Umbilical cord (tissue), 2 donors: ENCODE data around the gene NUP93. TPM values are rescaled to one million over a fixed set of nuclear protein-coding genes. Genes with fewer than 3 reads are reported as not detected.
"Not testable (repeated sequence)": the region's sequence is repeated elsewhere in the genome, so short reads cannot be mapped to it uniquely, and the experiment has no call there.

Experiments
- DNase-seq: peaks from one replicate; pipeline ENCODE4 v3.0.0-alpha.2; 2015; ENCODE audit warnings: low spot score
- total RNA-seq: library from RNA; depleted of rRNA; stranded (reverse); fragments of >200 nt; gene quantifications from one replicate; pipeline ENCODE4 v1.2.3, GENCODE V29; 2014; ENCODE audit warnings: low replicate concordance; ENCODE audit not compliant: insufficient read depth

The NUP93 gene
- total RNA-seq, 1 donor from 2014 or later, result 29.9 TPM

DNA sequence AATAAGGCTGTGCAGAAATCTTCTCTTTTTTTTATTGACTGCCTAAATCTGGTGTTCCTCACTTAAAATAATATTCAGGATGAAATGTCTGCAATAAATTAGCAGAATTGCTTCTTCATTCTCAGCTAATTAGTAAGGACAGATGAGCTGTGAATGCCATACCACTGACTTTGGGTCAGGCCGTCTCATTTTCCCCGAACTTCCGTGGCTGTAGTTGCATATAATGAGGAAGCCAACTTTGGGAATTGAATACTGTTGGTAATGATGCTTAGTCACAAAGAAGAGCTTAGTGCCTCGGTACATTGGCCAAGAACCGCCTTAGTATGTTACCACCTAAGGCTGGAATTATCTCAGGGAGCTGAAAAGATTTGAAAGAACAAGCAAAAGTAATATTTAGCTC lies 47.6 kb downstream of the NUP93 start:
- no peak for DNase-seq

DNA sequence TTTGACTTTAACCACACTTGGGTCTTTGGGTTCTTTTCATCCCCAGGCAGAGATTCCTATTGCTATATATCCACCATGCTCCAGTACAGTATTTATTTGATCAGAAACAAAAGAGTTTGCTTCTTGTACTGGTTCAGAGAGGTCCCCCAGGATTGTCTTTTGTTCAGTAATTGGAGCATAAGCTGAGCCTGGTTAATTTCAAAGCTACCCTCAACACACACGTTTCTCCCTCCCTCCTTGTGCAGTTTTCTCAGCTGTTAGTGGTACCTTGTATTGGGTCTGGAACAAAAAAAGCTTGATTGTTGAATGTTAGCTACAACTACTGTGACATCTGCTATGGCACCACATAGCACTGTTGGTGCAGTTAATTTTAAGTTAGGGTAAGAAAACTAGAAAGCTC lies 50.0 kb downstream of the NUP93 start:
- DNase-seq, result no peak

DNA sequence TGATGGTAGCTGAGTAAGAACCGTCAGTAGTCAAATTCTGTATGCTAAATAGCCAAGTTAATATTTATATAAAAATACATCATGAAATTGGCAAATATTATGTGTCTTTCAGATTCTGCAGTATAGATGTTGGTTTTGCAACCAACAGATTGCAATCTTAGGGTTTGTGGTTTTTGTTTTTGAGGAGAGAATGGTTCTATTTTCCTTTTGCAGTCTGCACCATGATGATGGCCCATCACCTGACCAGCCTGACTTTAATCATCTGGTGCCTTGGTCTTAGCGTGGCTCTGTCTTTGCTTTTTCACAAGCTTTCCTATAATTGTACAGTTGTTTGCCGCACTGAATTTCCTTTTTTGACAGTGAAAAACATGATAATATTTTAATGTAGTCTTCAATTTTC lies 50.7 kb downstream of the NUP93 start:
- DNase-seq, result no peak

DNA sequence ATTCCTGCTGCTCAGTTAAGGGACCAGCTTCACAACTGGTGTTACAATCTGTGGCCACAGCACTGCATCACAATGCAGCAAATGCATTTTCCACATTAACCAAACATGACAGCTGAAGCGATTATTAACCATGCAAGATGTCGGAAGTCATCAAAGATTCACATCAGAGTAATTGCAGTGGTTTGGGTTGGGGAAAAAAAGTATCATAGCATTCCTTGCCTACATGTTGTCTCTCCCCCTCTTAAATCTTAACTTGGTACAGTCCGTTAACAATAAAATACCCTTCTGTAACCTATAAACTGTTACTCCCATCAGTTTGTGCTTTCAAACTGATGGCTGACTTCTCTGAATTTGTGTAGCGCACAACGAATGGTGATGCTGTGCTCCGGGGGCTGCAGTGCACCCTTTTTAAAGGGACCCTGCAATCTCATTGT lies 51.6 kb downstream of the NUP93 start:
- no peak for DNase-seq

DNA sequence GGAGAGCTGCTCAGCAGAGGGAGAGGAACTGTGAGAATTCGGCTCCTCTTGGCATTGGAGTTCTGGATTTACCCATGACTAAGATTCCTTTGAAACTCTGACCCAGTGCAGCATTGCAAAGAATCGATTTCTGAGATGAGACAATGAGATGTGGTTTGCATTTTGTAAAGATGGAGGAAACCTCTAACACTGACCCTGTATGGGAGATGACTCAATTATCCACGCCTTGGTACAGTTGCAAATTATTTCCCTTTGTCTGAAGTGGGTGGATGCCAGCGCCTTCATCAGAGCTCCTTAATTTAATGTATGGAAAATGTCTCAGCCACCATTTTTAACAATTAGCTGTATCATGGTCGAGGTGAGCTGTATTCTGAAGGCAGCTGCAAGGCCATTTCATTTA lies 53.4 kb downstream of the NUP93 start:
- no peak for DNase-seq

DNA sequence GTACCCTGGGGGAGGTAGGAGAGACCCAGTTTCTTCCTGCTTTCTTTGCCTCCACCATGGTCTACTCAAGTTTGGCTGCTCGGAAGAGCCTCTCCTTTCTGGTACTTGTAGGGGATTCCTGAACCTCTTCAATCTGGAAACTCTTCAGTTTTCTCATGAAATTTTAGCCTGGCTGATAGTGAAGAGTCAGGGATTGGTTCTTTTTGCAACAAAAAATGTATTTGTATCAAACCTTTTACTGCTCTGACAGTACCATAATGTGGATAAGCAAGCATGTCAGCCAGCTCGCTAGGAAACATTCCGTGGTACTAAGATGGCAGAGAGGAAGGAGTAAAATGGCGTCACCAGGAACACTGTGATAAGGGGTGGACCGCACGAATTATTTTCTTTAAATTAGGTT lies 55.4 kb downstream of the NUP93 start:
- no peak for DNase-seq

DNA sequence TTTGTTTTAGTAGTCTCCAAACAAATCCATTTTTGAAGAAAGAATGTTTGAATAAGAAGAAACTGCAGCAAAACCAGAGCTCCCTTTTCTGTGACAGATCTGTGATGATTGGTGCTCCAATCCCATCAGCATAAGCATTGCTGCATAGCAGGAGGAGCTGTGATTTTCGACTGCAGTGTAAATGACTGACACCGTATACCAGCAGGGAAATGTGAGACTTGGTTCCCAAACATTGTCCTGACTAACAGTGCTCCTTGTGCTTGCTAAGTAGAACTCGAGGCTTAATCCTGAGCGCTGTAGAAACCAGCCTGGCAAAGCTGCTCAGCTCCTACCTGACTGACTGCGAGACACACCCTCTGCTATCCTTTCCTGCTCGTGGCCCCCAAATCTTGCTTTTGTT lies 57.2 kb downstream of the NUP93 start:
- no peak for DNase-seq

DNA sequence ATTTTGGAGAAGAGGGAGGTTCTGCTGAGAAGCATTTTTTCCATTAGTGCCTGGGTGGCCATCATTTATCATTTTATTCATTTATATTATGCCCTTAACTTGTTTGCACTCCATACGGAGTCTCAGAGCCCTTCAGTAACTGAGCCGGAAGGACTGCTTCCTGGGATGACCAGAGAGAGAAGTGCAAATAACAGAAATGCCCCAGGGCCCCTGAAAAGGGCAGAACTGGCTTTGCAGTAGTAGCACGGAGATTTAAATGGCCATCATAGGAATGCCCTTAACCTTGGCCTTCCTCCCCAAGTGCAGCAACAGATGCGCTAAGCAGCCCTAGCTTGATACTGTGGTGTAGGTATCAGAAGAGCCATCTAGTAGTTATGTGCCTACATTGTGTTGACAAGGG lies 58.5 kb downstream of the NUP93 start:
- no peak for DNase-seq

DNA sequence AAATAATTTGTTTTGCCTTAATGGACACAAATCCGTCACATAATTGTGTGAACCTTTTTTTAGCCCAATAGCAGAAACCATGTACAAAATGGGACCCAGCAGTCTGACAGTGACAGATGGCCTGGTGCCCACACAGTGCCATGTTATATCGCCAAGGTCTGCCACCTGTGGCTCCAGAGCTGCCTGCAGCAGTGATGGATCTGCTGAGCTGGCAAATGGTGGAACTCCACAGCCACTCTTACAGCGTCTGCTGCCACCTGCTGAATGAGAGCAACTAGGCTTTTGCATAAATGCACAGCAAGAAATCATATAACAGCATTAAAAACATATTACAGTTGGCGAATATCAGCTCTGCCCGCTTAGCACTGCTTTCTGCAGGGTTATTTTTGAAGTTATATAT lies 59.4 kb downstream of the NUP93 start:
- peak; percentile 46 for DNase-seq

DNA sequence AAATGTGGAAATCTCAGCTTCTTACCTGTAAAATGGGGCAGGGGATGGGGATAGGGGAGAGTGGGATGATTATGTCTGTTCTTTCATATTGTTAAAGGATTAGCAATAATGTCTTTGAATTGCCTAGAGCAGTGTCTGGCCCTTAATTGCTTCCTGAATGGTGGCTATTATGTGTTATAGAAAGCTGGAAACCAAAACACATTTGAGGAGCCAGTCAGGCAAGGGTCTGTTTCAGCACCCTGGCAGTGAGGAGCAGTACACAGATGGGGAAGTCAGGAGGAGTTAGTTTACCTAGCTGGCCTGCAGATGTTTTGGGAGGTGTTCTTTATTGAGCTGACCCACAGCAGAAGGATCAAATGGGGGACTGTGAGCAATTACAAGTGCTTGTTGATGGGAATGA lies 63.0 kb downstream of the NUP93 start:
- DNase-seq, result no peak

DNA sequence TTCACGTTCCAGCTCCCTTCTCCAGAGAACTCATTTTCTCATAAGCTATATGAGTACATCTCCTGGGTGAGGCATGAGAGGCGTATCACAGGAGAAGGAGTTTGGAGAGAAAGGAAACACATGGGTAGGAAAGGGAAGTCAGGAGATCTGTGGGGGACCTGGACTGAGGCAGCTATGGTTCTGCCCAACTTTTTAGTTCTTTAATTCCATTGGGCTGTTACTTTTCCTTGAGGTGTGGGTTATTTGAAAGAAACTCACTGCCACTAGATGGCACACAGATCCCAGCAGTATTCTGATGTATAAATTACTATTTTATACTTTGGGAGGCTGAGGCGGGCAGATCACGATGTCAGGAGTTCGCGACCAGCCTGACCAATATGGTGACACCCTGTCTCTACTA lies 63.6 kb downstream of the NUP93 start:
- peak; percentile 26 for DNase-seq

DNA sequence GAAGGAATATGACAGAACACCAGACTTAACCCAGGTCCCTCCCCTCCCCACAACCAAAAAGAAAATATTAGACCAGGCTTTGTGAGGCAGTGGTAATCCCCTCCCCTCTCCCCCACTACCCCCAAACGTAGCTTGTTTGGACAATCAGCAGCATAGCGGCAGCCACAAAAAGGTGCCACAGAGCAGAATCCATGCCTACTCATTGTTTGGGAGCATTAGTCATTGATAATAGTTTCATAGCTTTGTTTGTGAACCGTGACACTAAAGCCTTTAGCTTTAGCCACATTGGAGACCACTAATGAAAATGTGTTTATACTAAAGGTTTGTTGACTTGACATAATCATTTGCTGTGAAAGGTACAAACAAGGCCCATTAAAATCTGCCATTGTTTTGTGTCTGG lies 65.1 kb downstream of the NUP93 start:
- DNase-seq, result no peak

DNA sequence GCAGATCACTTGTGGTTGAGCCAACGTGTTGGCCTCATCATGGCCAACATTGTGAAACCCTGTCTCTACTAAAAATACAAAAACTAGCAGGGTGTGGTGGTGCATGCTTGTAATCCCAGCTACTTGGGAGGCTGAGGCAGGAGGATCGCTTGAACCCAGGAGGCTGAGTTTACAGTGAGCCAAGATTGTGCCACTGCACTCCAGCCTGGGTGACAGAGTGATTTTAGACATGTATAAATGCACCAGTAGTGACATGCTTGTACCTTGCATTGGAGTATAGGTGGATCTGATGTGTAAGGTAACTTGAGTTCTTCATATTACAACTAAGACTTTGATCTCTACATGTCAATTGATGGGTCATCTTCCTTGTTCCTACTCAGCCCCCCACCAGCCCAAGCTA lies 67.1 kb downstream of the NUP93 start:
- DNase-seq, result not testable (repeated sequence)

DNA sequence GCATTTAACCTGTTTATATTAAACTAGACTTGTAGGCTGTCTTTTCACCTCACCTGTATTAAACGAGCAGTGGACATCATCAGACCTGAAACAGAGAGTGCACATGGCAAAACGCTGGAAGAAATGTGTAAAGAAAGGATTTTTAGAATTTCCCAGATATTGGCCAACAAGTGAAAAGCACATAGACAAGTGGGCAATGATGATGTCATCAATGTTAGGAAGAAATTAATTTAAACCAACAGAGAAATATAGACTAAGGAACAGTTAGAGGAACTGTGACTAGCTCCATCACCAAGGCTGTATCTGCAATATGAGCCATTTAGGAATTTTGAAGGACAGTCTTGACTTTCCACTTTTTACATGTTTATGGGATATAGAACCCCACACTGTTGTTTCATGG lies 67.9 kb downstream of the NUP93 start:
- no peak for DNase-seq

DNA sequence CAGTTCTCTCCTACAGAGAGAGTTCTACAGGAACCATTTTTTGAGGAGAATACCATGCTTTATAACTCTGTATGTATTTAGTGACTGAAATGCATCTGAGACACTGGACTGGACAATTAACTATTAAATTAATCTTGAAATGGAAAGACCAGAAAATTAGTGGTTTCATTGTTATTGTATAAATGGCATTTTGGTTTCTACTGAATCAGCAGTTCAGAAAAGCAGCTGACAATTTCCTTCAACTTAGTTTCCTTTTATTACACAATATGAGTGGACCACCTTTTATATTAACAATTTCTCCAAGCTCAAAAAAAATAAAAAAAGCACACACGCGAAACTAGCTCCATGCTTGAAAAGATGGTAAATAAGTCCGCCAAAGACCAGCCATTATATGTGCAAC lies 69.0 kb downstream of the NUP93 start:
- no peak for DNase-seq

DNA sequence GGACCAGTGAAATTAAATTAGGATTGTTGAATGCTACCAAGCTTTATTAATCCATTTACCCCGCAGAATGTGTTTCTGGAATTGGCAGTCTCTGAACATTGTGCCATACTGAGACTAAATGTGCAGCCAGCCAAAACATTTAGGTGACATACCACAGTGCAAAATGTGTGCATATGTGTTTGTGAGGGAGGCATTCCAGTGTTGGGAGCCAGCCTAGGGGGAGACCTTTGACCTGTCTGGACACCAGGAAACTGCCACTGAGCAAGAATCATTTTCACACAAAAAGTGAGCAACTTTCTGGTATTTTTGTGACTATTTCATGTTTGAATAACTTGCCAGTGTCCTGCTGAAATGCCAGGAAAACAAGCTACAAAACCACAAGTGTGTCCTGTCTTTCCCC lies 70.4 kb downstream of the NUP93 start:
- no peak for DNase-seq

DNA sequence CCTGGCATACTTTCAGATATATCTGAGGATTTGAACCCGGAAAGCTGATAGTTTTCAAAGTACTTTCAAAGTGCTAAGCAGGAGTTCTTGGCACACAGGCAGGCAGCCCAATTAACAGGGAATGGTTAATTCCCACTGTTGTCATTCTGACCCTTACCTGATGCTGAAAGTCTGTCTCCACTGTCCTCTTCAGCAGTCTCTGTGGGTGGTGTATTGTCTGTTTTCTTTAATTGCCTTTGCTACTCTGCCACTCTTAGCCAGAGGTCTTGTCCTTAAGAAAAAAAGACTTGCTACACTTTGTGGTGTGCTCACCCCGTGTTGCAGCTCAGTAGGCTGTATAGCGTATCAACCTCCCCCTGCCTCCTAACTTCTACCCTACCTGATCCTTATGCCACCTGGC lies 71.8 kb downstream of the NUP93 start:
- no peak for DNase-seq

DNA sequence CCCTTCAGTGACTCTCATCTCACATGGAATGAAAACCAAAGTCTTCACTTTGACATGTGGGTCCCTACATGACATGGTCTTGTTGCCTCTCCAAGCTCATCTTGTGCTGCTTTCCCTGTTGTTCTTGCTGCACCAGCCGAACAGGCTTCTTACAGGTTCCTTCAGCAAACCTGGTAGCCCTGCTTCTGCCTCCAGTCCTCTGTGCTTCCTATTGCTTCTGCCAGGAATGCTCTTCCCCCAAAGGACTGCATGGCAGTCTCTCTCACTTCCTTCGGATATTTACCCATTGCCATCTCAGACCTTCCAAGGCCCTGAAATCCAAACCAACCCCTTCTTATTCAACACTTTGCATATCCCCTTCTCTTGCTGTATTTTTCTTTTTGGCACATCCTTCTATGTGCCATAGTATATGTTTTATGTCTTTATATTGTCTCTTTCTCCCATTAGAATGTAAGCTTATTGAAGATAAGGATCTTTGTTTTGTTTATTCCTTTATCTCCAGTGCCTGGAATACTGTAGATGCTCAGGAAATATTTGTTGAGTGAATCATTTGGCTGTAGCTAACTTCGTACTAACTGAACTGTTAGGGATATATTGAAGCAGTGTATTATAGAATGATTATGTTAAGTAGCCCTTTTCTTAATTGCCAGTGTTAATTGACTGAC lies 77.2 kb downstream of the NUP93 start:
- DNase-seq, result no peak

DNA sequence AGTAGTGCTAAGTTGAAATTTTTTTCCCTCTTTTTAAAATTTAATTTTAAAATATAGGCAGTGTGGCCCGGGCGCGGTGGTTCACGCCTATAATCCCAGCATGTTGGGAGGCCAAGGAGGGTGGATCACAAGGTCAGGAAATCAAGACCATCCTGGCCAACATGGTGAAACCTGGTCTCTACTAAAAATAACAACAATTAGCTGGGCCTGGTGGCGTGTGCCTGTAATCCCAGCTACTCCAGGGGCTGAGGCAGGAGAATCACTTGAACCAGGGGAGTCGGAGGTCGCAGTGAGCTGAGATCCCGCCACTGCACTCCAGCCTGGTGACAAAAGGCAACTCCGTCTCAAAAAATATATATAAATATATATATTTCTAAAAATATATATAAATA lies 77.7 kb downstream of the NUP93 start:
- DNase-seq, result not testable (repeated sequence)

DNA sequence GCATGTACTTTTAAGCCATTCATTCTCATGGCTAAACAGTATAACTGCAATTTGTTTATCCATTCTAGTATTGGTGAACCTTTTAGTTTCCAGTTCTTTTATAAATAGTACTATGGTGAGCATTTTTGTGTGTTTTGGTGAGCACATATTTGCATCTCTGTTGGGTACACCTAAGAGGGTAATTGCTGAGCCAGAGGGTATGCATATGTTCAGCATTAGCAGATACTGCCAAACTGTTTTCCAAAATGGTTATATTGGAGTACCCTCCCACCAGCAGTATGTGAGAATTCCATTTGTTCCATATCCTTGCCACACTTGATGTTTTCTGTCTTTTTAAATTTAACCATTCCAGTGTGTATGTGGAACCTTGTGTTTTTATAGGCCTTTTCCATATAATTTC lies 81.0 kb downstream of the NUP93 start:
- no peak for DNase-seq

DNA sequence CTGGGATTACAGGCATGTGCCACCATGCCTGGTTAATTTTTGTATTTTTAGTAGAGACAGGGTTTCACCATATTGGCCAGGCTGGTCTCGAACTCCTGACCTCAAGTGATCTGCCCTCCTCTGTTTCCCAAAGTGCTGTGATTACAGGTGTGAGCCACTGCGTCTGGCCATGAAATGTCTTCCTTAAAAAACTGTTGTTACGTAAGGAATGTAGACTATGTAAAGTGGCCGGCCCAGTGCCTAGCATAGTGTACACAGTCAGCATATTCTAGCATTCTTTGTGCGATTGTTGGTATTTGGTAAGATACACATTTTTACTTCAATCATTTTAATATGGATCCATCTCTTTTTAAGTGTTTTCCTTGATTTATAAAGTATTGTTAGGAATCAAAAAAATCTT lies 81.7 kb downstream of the NUP93 start:
- DNase-seq, result not testable (repeated sequence)

DNA sequence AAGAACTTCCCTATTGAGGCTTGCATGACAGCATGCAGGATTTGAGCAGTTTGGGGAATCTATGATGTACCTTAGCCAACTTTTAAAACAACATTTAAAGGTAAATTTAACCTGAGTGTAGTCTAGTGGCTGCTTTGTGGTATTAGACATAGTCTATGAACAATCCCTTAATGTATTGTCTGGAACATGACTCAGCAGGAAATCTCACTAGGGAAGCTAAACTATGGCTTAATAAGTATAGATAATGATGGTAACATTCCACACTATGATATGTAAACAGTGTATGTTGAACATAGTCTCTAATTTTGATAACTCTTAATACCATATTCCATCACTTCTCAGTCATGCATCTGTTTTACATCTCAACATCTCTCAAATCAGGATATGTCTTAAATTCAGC lies 83.0 kb downstream of the NUP93 start:
- no peak for DNase-seq

DNA sequence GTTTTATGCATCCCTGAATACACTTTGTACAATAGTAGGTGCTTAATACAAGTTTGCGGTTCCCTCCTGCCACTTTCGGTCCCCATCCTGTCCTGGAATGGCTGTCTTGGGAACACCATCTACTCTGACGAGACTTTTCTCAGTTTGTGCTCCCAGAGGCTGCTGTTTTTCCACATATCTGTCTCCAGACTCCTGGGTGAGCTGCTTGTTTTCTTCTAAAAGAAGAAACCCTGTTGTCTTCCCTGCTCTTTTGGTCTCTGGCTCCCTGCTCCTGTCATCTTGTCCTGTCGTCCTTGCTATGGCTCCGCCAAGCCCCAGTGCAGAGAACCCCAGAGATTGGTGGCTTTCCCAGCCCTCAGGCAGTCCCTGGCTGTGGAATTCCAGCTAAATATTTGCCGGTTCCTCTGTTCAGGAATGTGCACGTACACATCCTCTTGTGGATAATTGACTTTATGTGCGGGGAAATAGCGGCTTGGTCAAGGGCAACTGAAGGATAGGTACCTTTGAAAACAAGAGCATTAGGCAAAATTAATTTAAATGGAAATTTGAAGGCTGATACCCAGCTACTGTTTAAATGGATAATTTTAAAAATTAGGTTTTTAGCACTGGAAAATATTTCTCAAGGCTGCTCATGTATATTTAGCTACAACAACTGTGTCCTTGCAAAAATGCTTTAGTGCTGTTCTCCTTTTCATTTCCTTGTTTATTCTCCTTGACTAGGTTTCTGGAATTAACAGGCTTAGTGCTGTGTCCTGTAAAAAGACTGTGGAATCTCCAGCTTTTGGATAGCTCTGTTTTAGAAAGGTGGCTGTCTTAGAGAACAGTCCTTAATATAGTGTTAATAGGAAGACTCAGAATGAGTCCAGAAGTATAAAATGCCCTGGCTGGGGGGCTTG lies 84.9 kb downstream of the NUP93 start:
- DNase-seq, result peak; percentile 29
